ENCODE results near the gene CNIH4. TPM values are rescaled to one million over a fixed set of nuclear protein-coding genes. Genes with fewer than 3 reads are reported as not detected.
"Not testable (repeated sequence)": the region's sequence is repeated elsewhere in the genome, so short reads cannot be mapped to it uniquely, and the experiment has no call there.

The CNIH4 gene
- total RNA-seq, 1 donor from 2014 or later = 91.8 TPM

- Histone ChIP-seq H3F3A (ENCODE audit: low read depth) (peaks cover 22% of the 10 kb centered on the region), H3K36me3 (no peaks in the 10 kb centered on the region), H2AFZ (replicated peaks) (no peak overlapping the region), H3K4me3 (no peak overlapping the region), H4K20me1 (ENCODE audit: low read depth) (no peaks in the 10 kb centered on the region), H3K4me2 (no peak overlapping the region), H3K27ac (no peak overlapping the region), H3K79me2 (ENCODE audit: low read depth) (no peaks in the 10 kb centered on the region), H3K4me1 (peaks cover 10% of the 10 kb centered on the region), H3K9ac (no peak overlapping the region), H3K27me3 (no peaks in the 10 kb centered on the region), H3K9me3 (ENCODE audit: low read depth) (peaks cover 6% of the 10 kb centered on the region)
- Mint-ChIP-seq H3K27me3 (ENCODE audit: insufficient read depth, low read depth) (no peaks in the 10 kb centered on the region), H3K36me3 (peaks cover 4% of the 10 kb centered on the region), H3K27ac (no peak overlapping the region), H3K4me1 (peaks cover 2% of the 10 kb centered on the region), H3K4me3 (no peak overlapping the region), H3K9me3 (peaks cover 29% of the 10 kb centered on the region)
- no peak for DNase-seq (ENCODE audit: low spot score)
- TF ChIP-seq EZH2phosphoT487 (IDR thresholded peaks at IDR 0.05) (no peak), EZH2 (IDR thresholded peaks at IDR 0.05) (no peak), CTCF (IDR thresholded peaks at IDR 0.05) (no peak)
Measured at GRCh38 chr1:224343679-224344078, 13.0 kb upstream of the CNIH4 start.

- H3K27ac ChIP-seq = no peak overlapping the region
- H2AFZ ChIP-seq (replicated peaks) = no peak overlapping the region
- H3K9ac ChIP-seq = no peak overlapping the region
- peaks cover 18% of the 10 kb centered on the region for H3K9me3 Mint-ChIP-seq
- no peaks in the 10 kb centered on the region for H3K79me2 ChIP-seq (ENCODE audit: low read depth)
- H3K4me2 ChIP-seq = no peak overlapping the region
- H3K36me3 ChIP-seq = no peaks in the 10 kb centered on the region
- H3K27me3 Mint-ChIP-seq (ENCODE audit: insufficient read depth, low read depth) = no peaks in the 10 kb centered on the region
- no peaks in the 10 kb centered on the region for H3K27me3 ChIP-seq
- DNase-seq (ENCODE audit: low spot score) = no peak
- no peaks in the 10 kb centered on the region for H3K36me3 Mint-ChIP-seq
- H3K9me3 ChIP-seq (ENCODE audit: low read depth) = peaks cover 6% of the 10 kb centered on the region
- H3K4me1 ChIP-seq = no peaks in the 10 kb centered on the region
- no peak overlapping the region for H3K4me3 ChIP-seq
- H4K20me1 ChIP-seq (ENCODE audit: low read depth) = no peaks in the 10 kb centered on the region
- no peak overlapping the region for H3K4me3 Mint-ChIP-seq
- peaks cover 2% of the 10 kb centered on the region for H3K4me1 Mint-ChIP-seq
- TF ChIP-seq CTCF (IDR thresholded peaks at IDR 0.05) (no peak), EZH2 (IDR thresholded peaks at IDR 0.05) (no peak), EZH2phosphoT487 (IDR thresholded peaks at IDR 0.05) (no peak)
- no peak overlapping the region for H3K27ac Mint-ChIP-seq
- no peaks in the 10 kb centered on the region for H3F3A ChIP-seq (ENCODE audit: low read depth)
Measured at GRCh38 chr1:224348137-224348536, 8.5 kb upstream of the CNIH4 start.

GRCh38 chr1:224349716-224350115, 7.0 kb upstream of the CNIH4 start:
- H3K27ac ChIP-seq; H3K9ac ChIP-seq; H4K20me1 ChIP-seq (ENCODE audit: low read depth); H3K4me1 Mint-ChIP-seq; H3K79me2 ChIP-seq (ENCODE audit: low read depth); H2AFZ ChIP-seq (replicated peaks); H3K9me3 ChIP-seq (ENCODE audit: low read depth); H3K4me2 ChIP-seq; H3K27ac Mint-ChIP-seq; H3K9me3 Mint-ChIP-seq; DNase-seq (ENCODE audit: low spot score); H3K27me3 ChIP-seq; H3F3A ChIP-seq (ENCODE audit: low read depth); H3K36me3 ChIP-seq; H3K4me3 ChIP-seq; H3K4me3 Mint-ChIP-seq; H3K4me1 ChIP-seq; H3K27me3 Mint-ChIP-seq (ENCODE audit: insufficient read depth, low read depth); H3K36me3 Mint-ChIP-seq: not testable (repeated sequence)

GRCh38 chr1:224352436-224353085, 4.1 kb upstream of the CNIH4 start:
- not testable (repeated sequence) for H3K9ac ChIP-seq; H4K20me1 ChIP-seq (ENCODE audit: low read depth); H3K36me3 Mint-ChIP-seq; H3K27ac ChIP-seq; H3K79me2 ChIP-seq (ENCODE audit: low read depth); H3K4me1 ChIP-seq; H3K4me2 ChIP-seq; H3K27ac Mint-ChIP-seq; H3K9me3 ChIP-seq (ENCODE audit: low read depth); H3K27me3 Mint-ChIP-seq (ENCODE audit: insufficient read depth, low read depth); H3K27me3 ChIP-seq; H3K4me3 Mint-ChIP-seq; H3K4me1 Mint-ChIP-seq; H3F3A ChIP-seq (ENCODE audit: low read depth); H3K9me3 Mint-ChIP-seq; H2AFZ ChIP-seq (replicated peaks); DNase-seq (ENCODE audit: low spot score); H3K36me3 ChIP-seq; H3K4me3 ChIP-seq
